SK-N-SH (cell line): ENCODE data around the gene EIF5A. TPM values are rescaled to one million over a fixed set of nuclear protein-coding genes. Genes with fewer than 3 reads are reported as not detected.
A peak's percentile ranks its signal among the peaks of the same experiment; 100 is the strongest.

ENCODE experiments used
- CTCF ChIA-PET: fragments of 300-600, 350-600 bp; formaldehyde crosslinking; extraction: SDS; loops from one replicate; lab custom pipeline; 2021; lab: Yijun Ruan, JAX
- POLR2A ChIA-PET: fragments of 350-600 bp; sonication (Branson Sonifier 250); formaldehyde crosslinking; extraction: SDS; loops from one replicate; lab custom pipeline; 2020; ENCODE audit warnings: antibody characterized with exemption, inconsistent platforms; lab: Yijun Ruan, JAX
- DNase-seq: peaks from one replicate; pipeline ENCODE4 v3.0.0; 2012
- H2AFZ ChIP-seq: fragments of 200-600 bp; sonication (generic); 2 replicates; pipeline ENCODE4 v1.8.1; 2016; ENCODE audit warnings: antibody characterized with exemption, mild to moderate bottlenecking, low read depth
- H3F3A ChIP-seq: fragments of 200-600 bp; sonication (generic); replicated peaks from 2 replicates; pipeline ENCODE3; 2016; ENCODE audit warnings: antibody characterized with exemption, mild to moderate bottlenecking; ENCODE audit not compliant: insufficient read depth
- H3K27ac ChIP-seq, 2 experiments: fragments of 200-500 bp in 1 of 2; fragments of 200-600 bp in 1 of 2; sonication (Bioruptor generic) in 1 of 2; sonication (generic), shearing (Covaris generic) in 1 of 2; 2 replicates each; pipeline versions ENCODE4 v1.5.1 to v1.6.1; 2014 to 2016; ENCODE audit warnings: low read depth in 2 of 2, inconsistent platforms in 1 of 2, low read length in 1 of 2, mild to moderate bottlenecking in 1 of 2, mixed read lengths in 1 of 2
- H3K27me3 ChIP-seq: fragments of 200-600 bp; sonication (generic), shearing (Covaris generic); 2 replicates; pipeline ENCODE4 v1.6.1; 2016; ENCODE audit warnings: mixed run types; ENCODE audit not compliant: insufficient read depth
- H3K36me3 ChIP-seq, 2 experiments: fragments of 200-500 bp in 1 of 2; fragments of 200-600 bp in 1 of 2; sonication (Bioruptor generic) in 1 of 2; sonication (generic) in 1 of 2; replicated peaks in 1 of 2; 2 replicates each; pipeline versions ENCODE3 to v1.5.1; 2014 to 2016; ENCODE audit warnings: low read length in 1 of 2, mild to moderate bottlenecking in 1 of 2; ENCODE audit not compliant: insufficient read depth in 2 of 2, control insufficient read depth in 1 of 2
- H3K4me1 ChIP-seq, 2 experiments: fragments of 200-500 bp in 1 of 2; fragments of 200-600 bp in 1 of 2; sonication (Bioruptor generic) in 1 of 2; sonication (generic), shearing (Covaris generic) in 1 of 2; 2 replicates each; pipeline versions ENCODE4 v1.5.1 to v1.6.1; 2014 to 2016; ENCODE audit warnings: low read depth in 1 of 2, low read length in 1 of 2, mixed run types in 1 of 2; ENCODE audit not compliant: insufficient read depth in 2 of 2, control insufficient read depth in 1 of 2
- H3K4me2 ChIP-seq: fragments of 200-600 bp; sonication (generic), shearing (Covaris generic); 2 replicates; pipeline ENCODE4 v1.6.1; 2017; ENCODE audit warnings: mixed run types
- H3K4me3 ChIP-seq, 2 experiments: fragments of 200-500 bp in 1 of 2; fragments of 200-600 bp in 1 of 2; sonication (Bioruptor generic) in 1 of 2; sonication (generic), shearing (Covaris generic) in 1 of 2; 2 replicates each; pipeline versions ENCODE4 v1.5.1 to v1.8.1; 2014 to 2016; ENCODE audit warnings: low read depth in 2 of 2, inconsistent platforms in 1 of 2, low read length in 1 of 2, mild to moderate bottlenecking in 1 of 2, mixed read lengths in 1 of 2, moderate library complexity in 1 of 2
- H3K79me2 ChIP-seq: fragments of 200-600 bp; sonication (generic); 2 replicates; pipeline ENCODE4 v1.8.1; 2017; ENCODE audit warnings: mild to moderate bottlenecking; ENCODE audit not compliant: insufficient read depth
- H3K9ac ChIP-seq: fragments of 200-600 bp; sonication (generic); 2 replicates; pipeline ENCODE4 v1.6.1; 2017; ENCODE audit warnings: mixed run types
- H3K9me2 ChIP-seq: fragments of 200-600 bp; sonication (generic); 2 replicates; pipeline ENCODE4 v1.6.1; 2017; ENCODE audit warnings: mixed run types
- H3K9me3 ChIP-seq: fragments of 200-600 bp; sonication (generic); 2 replicates; pipeline ENCODE4 v1.6.1; 2017; ENCODE audit warnings: mixed run types, mild to moderate bottlenecking, moderate library complexity
- H4K20me1 ChIP-seq: fragments of 200-600 bp; sonication (generic); 2 replicates; pipeline ENCODE4 v1.6.1; 2017; ENCODE audit warnings: mild to moderate bottlenecking, mixed run types; ENCODE audit not compliant: insufficient read depth
- ELF1 ChIP-seq: IDR thresholded peaks from 2 replicates; pipeline ENCODE4 v1.4.0; 2012
- FOXJ3 ChIP-seq: sonication (generic); formaldehyde crosslinking; IDR thresholded peaks from 2 replicates; pipeline ENCODE4 v1.5.1; 2020; ENCODE audit warnings: mild to moderate bottlenecking, missing genetic modification reagents
- GABPA ChIP-seq: IDR thresholded peaks from 2 replicates; pipeline ENCODE4 v1.4.0; 2012; ENCODE audit warnings: low read depth, mild to moderate bottlenecking
- NRF1 ChIP-seq: IDR thresholded peaks from 2 replicates; pipeline ENCODE4 v1.6.1; 2012; ENCODE audit warnings: low read depth, mild to moderate bottlenecking, low read length
- RAD21 ChIP-seq: IDR thresholded peaks from 2 replicates; pipeline ENCODE4 v1.6.1; 2012; ENCODE audit warnings: mild to moderate bottlenecking, low read length
- RCOR1 ChIP-seq: fragments of 150-350 bp; IDR thresholded peaks from 2 replicates; pipeline ENCODE4 v1.6.1; 2017; ENCODE audit warnings: antibody characterized with exemption, low read length
- SMC3 ChIP-seq: IDR thresholded peaks from 2 replicates; pipeline ENCODE4 v1.6.1; 2012; ENCODE audit warnings: low read depth, low read length, improper control_type of control experiment
- TCF12 ChIP-seq: IDR thresholded peaks from 2 replicates; pipeline ENCODE4 v1.4.0; 2012
- USF1 ChIP-seq: IDR thresholded peaks from 2 replicates; pipeline ENCODE4 v1.4.0; 2012; ENCODE audit warnings: low read depth, borderline replicate concordance
- ZBTB33 ChIP-seq: IDR thresholded peaks from 2 replicates; pipeline ENCODE4 v1.4.0; 2012; ENCODE audit warnings: low read depth, borderline replicate concordance
- WGBS: methylation state at CpG from one replicate; pipeline ENCODE4 v1.1.6; 2017; ENCODE audit warnings: low lambda C conversion rate; 5-methylcytosine and 5-hydroxymethylcytosine counted together
- polyA plus RNA-seq, 3 experiments: library from polyadenylated mRNA; depleted of rRNA; stranded (reverse); fragments of >200 nt; gene quantifications; 2 replicates each; pipeline ENCODE4 v1.2.3, GENCODE V29; 2012
- TF ChIP-seq, protein P1 (sequence below): IDR thresholded peaks from 2 replicates; pipeline ENCODE4 v1.6.1; 2012; ENCODE audit warnings: mild to moderate bottlenecking, low read depth, low read length, moderate library complexity

The EIF5A gene
- polyA plus RNA-seq, 1 of the 3 experiments (the other 2 are of a cell fraction), result 971 TPM

GRCh38 chr17:7261379-7262191 is 45.8 kb upstream of the EIF5A start:
- Histone ChIP-seq H3K9me3 (no peaks in the 10 kb centered on the region), H3K79me2 (no peaks in the 10 kb centered on the region), H3K4me3 (peak overlapping the region in 1 of 2 experiments; percentile 7; a peak in 1 of 4 replicates), H2AFZ (no peak overlapping the region), H3K4me1 (peaks cover 0 to 6% of the 10 kb centered on the region in 2 experiments; a peak in 2 of 4 replicates), H3K4me2 (no peak overlapping the region), H3K9ac (no peak overlapping the region), H3K27me3 (no peaks in the 10 kb centered on the region), H3F3A (peaks cover 41% of the 10 kb centered on the region), H3K9me2 (no peaks in the 10 kb centered on the region), H3K36me3 (peaks cover 0 to 19% of the 10 kb centered on the region in 2 experiments), H4K20me1 (no peaks in the 10 kb centered on the region), H3K27ac (no peak overlapping the region)
- POLR2A ChIA-PET, result no interaction called here
- DNase-seq, result peak; percentile 76
- 66% methylated on average over 40 of the region's 71 CpGs for WGBS
- TF ChIP-seq RCOR1 (no peak), FOXJ3 (no peak), USF1 (no peak), ELF1 (no peak), GABPA (no peak), ZBTB33 (no peak), NRF1 (no peak), TCF12 (no peak), RAD21 (no peak), SMC3 (no peak)
- TF ChIP-seq, protein P1, sequence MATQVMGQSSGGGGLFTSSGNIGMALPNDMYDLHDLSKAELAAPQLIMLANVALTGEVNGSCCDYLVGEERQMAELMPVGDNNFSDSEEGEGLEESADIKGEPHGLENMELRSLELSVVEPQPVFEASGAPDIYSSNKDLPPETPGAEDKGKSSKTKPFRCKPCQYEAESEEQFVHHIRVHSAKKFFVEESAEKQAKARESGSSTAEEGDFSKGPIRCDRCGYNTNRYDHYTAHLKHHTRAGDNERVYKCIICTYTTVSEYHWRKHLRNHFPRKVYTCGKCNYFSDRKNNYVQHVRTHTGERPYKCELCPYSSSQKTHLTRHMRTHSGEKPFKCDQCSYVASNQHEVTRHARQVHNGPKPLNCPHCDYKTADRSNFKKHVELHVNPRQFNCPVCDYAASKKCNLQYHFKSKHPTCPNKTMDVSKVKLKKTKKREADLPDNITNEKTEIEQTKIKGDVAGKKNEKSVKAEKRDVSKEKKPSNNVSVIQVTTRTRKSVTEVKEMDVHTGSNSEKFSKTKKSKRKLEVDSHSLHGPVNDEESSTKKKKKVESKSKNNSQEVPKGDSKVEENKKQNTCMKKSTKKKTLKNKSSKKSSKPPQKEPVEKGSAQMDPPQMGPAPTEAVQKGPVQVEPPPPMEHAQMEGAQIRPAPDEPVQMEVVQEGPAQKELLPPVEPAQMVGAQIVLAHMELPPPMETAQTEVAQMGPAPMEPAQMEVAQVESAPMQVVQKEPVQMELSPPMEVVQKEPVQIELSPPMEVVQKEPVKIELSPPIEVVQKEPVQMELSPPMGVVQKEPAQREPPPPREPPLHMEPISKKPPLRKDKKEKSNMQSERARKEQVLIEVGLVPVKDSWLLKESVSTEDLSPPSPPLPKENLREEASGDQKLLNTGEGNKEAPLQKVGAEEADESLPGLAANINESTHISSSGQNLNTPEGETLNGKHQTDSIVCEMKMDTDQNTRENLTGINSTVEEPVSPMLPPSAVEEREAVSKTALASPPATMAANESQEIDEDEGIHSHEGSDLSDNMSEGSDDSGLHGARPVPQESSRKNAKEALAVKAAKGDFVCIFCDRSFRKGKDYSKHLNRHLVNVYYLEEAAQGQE, result no peak
- CTCF ChIA-PET, result interaction anchor here (0.8 to 1.4 kb wide), 3 partner anchors 19 to 35 kb away, joined by 3 to 8 read pairs (median 3); partner anchors contain the start of gene SLC2A4
